ENCODE data around the gene NFAT5.
"Not testable (repeated sequence)": the region's sequence is repeated elsewhere in the genome, so short reads cannot be mapped to it uniquely, and the experiment has no call there.

The NFAT5 gene

GRCh38 chr16:69711115-69711740 is 145.5 kb downstream of the NFAT5 start:
- no peak for DNase-seq

GRCh38 chr16:69712277-69712676 is 146.5 kb downstream of the NFAT5 start:
- DNase-seq = no peak

DNA sequence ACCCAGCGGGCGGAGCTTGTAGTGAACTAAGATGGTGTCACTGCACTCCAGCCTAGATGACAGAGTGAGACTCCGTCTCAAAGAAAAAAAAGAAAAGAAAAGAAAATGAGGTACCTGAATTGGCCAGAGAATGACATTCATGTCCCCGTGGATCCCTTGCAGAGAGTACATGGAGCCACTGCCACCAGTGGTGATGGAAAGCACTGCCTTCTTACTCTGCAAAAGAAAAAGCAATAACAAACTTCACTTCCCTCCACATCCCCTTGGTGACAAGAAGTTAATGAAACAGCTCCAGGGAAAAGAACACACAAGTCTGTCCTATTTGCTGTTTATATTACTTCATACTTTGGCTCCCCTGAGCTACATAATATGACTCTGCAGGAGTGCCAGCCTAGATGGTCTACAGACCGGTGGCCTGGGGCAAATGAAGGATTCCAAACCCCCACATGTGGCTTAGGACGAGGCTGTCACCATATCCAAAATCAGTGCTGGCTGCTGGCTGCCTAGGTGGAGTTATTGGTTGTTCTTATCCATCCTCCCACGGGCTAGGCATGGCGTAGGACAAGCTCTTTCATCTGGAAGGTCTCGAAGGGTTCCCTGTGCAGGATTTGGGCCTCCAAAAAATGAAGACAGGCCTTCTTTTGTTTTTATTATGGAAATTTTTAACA is 147.3 kb downstream of the NFAT5 start:
- no peak for DNase-seq

DNA sequence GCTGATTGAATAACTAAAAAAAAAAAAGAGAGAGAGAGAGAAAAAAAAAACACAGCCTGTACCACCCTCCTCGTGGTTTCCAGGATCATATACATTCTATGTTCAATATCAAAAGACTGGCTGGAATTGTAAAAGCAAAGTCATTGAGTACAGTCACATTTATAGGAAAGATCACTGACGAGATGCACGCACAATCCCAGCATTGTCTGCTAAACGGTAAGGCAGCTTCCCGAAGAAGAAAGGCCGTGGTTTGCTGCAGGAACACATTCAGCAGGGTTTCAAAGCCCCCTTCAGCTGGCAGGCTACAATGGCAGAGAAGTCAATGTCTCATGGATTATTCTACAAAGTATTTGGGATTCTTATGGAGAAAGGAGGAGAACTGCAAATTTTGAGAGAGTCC is 151.3 kb downstream of the NFAT5 start:
- no peak for DNase-seq

- DNase-seq = no peak
Observed at GRCh38 chr16:69718111-69718764, 152.5 kb downstream of the NFAT5 start.

DNA sequence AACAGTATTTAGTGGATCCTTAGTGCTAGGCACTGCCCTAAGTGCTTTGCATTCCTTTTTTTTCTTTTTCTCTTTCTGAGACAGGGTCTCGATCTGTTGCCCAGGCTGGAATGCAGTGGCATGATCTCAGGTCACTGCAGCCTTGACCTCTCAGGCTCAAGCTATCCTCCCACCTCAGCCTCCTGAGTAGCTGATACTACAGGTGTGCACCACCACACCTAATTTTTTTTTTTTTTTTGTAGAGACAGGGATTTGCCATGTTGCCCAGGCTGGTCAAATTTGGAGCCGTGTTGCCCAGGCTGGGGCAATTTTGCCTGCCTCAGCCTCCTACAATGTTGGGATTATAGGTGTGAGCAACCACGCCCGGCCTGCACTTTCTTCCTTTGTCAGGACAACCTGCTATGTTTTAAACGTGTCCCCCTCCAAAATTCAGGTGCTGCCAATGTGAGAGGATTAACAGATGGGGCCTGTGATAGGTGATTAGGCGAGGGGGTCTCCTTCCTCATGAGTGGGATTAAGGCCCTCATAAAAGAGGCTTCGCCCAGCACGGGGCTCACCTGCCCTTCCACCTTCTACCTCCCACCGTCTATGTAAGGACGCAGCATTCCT is 155.2 kb downstream of the NFAT5 start:
- no peak for DNase-seq

GRCh38 chr16:69721441-69721957 is 155.7 kb downstream of the NFAT5 start:
- DNase-seq = no peak

GRCh38 chr16:69724414-69724873 is 158.7 kb downstream of the NFAT5 start:
- no peak for DNase-seq

GRCh38 chr16:69724981-69725479 is 159.3 kb downstream of the NFAT5 start:
- DNase-seq = no peak

- DNase-seq = no peak
Observed at GRCh38 chr16:69725480-69726312, 159.9 kb downstream of the NFAT5 start.

GRCh38 chr16:69726313-69727060 is 160.7 kb downstream of the NFAT5 start, which contains the start of gene NQO1:
Gene NQO1 (minus strand): TSS chr16:69726560. CDS start chr16:69726439, 121 bp downstream.
- peak; percentile 58 to 76 for DNase-seq

DNA sequence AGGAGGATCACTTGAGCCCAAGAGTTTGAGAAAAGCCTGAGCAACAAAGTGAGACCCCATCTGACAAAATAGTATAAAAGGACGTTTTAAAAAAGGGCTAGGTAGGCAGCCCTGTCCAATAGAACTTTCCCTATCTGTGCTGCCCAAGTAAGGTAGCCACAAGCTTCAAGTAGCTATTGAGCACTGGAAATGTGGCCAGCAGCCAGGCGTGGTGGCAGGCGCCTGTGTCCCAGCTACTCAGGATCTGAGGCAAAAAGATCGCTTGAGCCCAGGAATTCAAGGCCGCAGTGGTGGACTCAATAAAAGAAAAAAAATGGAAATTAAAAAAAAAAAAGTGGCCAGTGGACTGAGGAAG is 162.1 kb downstream of the NFAT5 start:
- DNase-seq = no peak

- not testable (repeated sequence) for DNase-seq
Observed at GRCh38 chr16:69729030-69729429, 163.3 kb downstream of the NFAT5 start.

- DNase-seq = not testable (repeated sequence)
Observed at GRCh38 chr16:69731280-69731679, 165.5 kb downstream of the NFAT5 start.

- no peak for DNase-seq
Observed at GRCh38 chr16:69732101-69732500, 166.3 kb downstream of the NFAT5 start.

DNA sequence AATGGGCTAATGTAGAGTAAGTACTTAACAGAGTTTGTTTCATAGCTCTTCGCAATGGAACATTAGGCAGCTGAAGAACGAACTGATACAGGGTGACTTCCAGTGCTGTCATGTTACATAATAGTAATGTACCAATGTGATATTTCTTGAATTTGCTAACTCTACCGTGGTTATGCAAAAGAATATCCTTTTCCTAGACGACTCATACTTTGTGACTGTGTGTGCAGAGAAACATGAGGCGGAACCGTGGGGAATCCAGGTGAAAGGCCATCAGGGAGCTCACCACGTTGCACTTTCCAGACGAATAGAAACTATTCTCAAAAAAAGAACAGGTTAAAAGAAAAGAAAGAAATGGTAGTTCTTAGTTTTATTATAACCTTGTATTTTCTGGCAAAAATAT is 175.8 kb downstream of the NFAT5 start:
- no peak for DNase-seq

DNA sequence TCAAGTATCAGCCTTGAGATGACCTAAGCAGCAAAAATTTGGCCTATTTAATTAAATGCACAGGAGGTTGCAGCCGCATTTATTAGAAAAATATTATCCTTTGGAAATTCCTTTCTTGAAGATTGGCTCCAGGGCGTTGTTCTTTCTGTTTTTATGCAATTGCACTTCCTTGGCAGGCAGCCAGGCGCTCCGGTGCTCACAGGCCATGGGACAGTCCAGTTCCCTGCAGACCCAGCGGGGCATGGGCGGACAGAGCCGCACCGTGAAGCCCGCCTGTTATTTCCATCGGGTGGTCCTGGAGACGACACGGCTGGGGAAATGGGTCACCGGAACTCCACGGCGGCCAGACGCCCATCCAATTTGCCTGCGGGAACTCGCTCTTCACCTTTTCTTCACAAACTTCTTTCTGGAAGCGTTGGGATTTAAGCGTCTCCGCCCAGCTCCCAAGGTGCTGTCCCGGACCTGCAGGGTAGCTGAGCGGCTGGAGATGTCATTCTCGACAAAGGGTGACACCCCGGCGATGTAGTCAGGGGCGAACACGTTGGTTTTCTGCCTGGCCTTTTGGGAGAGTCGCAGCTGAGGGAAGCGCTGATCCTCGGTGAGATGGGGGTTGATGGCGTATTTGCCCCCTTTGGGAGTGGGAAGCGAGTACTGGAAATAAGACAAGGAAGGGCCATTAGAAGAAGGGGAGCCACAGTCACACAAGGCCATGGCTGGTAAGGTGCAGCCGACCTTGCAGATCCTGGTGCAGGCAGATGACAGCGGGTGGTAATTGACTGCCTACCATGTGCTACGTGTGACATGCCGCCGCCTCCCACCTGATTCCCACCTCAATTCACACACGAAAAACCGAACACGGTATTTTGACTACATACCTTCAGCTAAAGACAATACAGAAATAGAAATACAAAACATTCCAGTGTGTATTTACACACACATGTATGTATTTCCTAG is 176.5 kb downstream of the NFAT5 start:
- DNase-seq = no peak

DNA sequence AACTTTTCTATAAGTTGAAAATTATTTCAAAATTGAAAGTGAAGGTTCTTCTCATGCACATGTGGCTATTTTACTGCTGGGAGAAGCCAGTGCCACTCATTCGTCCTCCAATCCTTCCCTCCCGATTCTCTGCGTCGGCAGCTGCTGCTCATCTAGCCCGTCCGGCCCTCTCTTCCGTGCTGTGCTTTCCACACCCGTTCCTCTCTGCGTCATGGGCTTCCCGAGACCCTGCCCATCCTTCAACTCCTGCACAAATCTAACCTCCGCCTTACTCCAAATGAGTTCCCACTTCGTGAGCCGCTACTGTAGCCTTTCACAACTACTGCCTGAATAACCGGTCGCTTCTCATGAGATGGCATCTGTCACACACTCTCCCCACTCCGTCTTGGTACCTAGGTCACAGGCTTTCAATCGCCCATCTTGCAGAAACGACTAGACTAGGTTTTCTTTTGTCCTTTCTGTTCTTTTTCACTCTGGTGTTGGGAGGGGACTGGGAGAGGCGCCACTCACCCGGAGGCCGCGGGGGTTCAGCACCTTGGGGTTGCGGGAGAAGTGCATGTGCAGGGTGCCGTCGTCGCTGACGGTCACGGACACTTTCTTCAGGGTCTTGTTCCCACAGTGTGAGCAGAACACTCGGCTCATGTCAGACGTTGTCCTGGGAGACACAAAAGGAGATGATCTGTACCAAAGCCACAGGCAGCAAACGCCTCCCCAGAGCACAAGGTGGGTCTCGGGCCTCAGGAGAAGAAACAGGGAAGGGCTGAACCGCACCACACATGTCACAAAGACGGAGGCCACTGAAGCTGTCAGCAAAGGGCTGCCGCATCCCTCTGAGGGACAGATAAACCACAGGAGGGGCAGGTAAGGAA is 178.8 kb downstream of the NFAT5 start:
- DNase-seq = no peak

DNA sequence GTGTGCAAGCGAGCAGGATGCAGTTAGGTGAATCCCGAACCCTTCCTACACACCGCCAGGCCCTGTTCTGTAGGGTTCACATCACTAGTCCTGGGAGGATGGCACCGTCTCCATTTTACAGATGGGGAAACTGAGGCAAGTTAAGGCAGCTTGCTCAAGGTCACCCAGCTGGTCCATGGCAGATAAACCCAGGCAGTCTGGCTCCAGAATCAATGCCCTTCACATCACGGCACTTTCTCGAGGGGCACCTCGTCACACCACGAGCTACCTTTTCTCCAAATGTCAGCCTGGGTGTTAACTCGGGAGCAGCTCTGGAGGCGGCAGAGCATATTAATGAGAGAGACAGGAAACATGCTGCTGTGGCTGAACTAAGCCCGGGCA is 179.5 kb downstream of the NFAT5 start:
- DNase-seq = no peak

Measured in cerebellar nuclear complex (tissue), 1 donor.